K562 (cell line): ENCODE data around the gene TNFRSF19. TPM values are rescaled to one million over a fixed set of nuclear protein-coding genes. Genes with fewer than 3 reads are reported as not detected.

Source experiments
- DPF2 ChIP-seq: fragments of 450-650 bp; IDR thresholded peaks from 2 replicates; pipeline ENCODE4 v1.6.1; 2016
- ELF2 ChIP-seq: fragments of 250-450 bp; sonication (Bioruptor Pico); IDR thresholded peaks from 2 replicates; pipeline ENCODE4 v1.5.0; 2021; ENCODE audit warnings: mild to moderate bottlenecking
- SLC30A9 ChIP-seq: fragments of 250-450 bp; sonication (Bioruptor Pico); IDR thresholded peaks from 2 replicates; pipeline ENCODE4 v1.8.0; 2022; ENCODE audit warnings: mild to moderate bottlenecking, moderate library complexity
- SPI1 ChIP-seq: IDR thresholded peaks from 2 replicates; pipeline ENCODE4 v1.6.1; 2011; ENCODE audit warnings: low read depth, low read length, control low read depth, borderline replicate concordance
- TCF3 ChIP-seq: sonication (generic); formaldehyde crosslinking; IDR thresholded peaks from 2 replicates; pipeline ENCODE4 v1.4.0; 2020; ENCODE audit warnings: mild to moderate bottlenecking, missing genetic modification reagents
- TEAD4 ChIP-seq, 2 experiments: sonication (generic) in 1 of 2; formaldehyde crosslinking in 1 of 2; IDR thresholded peaks; 2 replicates each; pipeline versions ENCODE4 v1.6.1 to v1.8.0; 2012 to 2022; ENCODE audit warnings: borderline replicate concordance in 1 of 2, inconsistent platforms in 1 of 2, low read length in 1 of 2, mild to moderate bottlenecking in 1 of 2, missing genetic modification reagents in 1 of 2
- ZNF507 ChIP-seq: conservative IDR thresholded peaks from 2 replicates; pipeline ENCODE4 v1.6.1; 2017; ENCODE audit warnings: missing genetic modification characterization, missing compliant biosample characterization
- polyA plus RNA-seq, 8 experiments: library from polyadenylated mRNA; depleted of rRNA in 4 of 8; stranded (reverse) in 5 of 8; unstranded in 3 of 8; fragments of >200 nt; fragmentation: Nextera tagmentation in 2 of 8; fragmentation: Illumina TruSeq in 1 of 8; extraction: Ambion mirVana in 2 of 8; extraction: Trizol in 1 of 8; gene quantifications; 2 replicates each; pipeline versions ENCODE4 v1.2.1 to v1.2.3, GENCODE V29; 2011 to 2014; ENCODE audit warnings: inconsistent platforms in 1 of 8, missing spikeins in 1 of 8
- total RNA-seq, 7 experiments: library from RNA; depleted of rRNA in 6 of 7; stranded (reverse); fragments of >200 nt in 6 of 7; fragmentation: Illumina TruSeq in 2 of 7; extraction: Trizol in 2 of 7; gene quantifications; 2 replicates each; pipeline versions ENCODE4 v1.2.1 to v1.2.3, GENCODE V29; 2011 to 2021; ENCODE audit warnings: low replicate concordance in 1 of 7
- TF ChIP-seq, protein P1 (sequence below): fragments of 250-450 bp; sonication (Bioruptor Pico); IDR thresholded peaks from 2 replicates; pipeline ENCODE4 v1.5.0; 2021; ENCODE audit warnings: mild to moderate bottlenecking, moderate library complexity

The TNFRSF19 gene
- total and polyA plus RNA-seq, 9 of the 15 experiments (the other 6 are each of a cell fraction or from before 2014, with no cell fraction given), result 0.01 to 0.07 TPM; not detected in 7

DNA sequence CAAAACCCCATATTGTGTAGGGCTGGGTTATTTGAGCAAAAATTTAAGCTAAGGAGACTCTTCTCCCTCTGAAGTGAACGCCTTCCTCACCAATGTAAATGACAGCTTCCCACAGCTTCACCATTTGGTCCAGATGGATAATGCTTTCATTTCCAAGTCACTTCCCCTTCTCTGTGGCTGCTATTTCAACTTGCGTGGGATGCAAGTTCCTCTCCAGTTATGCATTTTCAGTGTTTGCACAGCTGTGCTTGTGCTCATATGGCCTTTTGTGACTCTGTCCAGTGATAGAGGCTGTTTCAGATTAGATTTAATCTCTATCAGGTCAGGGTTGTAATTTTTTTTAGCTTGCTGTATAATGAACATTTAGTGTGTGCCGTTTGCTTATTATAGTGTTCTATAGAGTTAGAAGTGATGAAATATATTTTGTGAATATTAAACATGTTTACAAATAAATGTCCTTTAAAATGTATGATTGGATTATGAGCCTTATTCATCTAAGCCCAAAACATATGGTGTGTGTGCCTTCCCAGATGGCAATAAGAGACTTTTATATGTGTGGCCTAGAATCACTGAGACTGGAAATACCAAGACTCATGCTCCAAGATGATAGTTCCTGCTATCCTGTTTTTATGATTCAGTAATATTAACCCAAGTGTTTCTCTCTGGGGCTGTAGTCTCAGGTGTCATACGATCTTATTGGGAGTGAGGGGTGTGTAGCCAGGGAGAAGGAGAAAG is 86.6 kb downstream of the TNFRSF19 start (continued):
- TF ChIP-seq, protein P1, sequence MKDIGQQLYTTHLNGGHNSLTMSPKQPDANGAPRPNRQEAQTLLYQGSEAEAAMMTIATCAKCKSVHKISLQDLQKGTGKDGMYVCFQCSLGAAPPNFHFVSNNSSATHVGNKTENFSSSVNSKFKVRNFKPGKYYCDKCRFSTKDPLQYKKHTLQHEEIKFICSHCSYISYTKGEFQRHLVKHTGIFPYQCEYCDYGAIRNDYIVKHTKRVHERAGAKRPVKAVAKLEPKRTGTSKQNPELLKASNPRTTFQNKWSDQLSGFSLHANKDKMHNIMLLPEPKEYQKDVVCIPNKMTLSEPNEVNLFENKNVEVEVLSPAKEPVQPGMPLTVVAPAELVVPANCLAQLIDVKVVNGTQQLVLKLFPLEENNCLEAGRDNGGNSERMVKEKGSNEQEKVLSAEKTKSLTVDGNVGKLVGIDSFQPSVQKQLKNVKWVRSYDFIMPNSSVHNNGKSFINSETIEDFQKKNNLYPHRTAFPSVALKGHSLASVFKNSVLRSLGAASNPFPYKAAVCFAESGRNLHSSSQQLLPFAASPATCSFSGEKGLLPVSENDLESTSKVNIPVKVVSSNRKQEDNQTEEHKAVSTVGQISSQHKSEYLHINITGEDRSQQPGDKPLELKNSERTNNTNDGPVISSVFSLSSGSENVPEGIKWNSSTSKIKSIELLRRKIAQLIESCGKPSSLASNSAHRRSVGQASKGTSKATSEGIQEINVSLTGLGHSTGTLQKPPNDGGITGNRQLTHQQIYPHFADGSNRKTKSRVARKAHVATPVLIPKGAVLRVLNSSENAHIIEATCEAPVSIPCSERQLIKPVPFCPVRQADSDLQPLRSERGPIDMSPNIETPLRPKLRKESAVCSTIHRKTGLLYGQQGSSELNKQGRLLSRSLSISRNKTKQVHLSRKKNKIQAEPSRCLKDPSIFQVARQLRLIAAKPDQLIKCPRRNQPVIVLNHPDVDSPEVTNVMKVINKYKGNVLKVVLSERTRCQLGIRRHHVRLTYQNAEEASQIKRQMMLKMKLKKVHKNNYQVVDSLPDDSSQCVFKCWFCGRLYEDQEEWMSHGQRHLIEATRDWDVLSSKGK, result no peak
- TF ChIP-seq ZNF507 (tag), result no peak
- TF ChIP-seq DPF2, result peak; percentile 33; the same call in 1 of the 2 replicates
- no peak for TF ChIP-seq ELF2 (CRISPR knock-in tag)
- peak; percentile 72; the same call in 1 of the 2 replicates for TF ChIP-seq TEAD4 (IDR thresholded peaks at IDR 0.05; ENCODE audit: low read length)
- TF ChIP-seq TEAD4 (CRISPR knock-in tag; IDR thresholded peaks at IDR 0.05; ENCODE audit: borderline replicate concordance), result no peak
- TF ChIP-seq TCF3 (CRISPR knock-in tag), result peak; percentile 42
- peak; percentile 82 for TF ChIP-seq SPI1
- no peak for TF ChIP-seq SLC30A9 (CRISPR knock-in tag)
